Measurements from ENCODE around the gene GRIN3A.
A peak's percentile ranks its signal among the peaks of the same experiment; 100 is the strongest.

The GRIN3A gene

DNA sequence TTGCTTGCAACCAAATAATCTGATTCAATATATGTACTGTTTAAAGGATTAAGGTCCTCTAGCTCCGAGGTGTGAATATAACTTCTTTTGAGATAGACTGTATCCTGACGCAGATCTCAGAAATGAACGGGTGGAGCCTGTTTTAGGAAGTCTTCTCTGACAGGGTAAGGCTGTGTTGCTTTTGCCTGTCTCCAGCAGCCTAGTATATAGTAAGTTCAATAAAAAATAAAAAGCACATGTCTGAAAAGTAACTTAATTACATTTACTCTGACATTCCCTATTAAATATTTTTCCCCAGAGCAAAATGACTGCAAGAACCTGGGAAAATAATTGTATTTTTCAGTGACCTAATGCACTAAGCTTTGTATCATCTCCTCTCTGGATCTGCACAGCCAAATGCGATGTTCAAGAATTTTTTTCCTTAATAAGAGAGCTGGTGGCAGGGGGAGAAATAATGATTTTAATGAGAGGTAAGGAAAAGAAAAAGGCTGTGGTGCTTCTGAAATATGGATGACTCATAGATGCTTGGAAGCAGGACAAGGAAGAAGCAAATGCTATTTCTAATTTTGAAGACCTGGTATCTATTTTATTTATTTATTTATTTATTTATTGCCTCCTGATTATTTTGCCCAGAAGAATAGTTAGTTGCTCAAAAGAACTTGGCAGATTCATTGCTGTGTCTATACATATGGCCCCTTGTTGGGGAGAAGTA, 151.0 kb downstream of the GRIN3A start:
- Histone ChIP-seq H3K27ac (no peak overlapping the region), H3K27me3 (peaks cover 16% of the 10 kb centered on the region), H3K36me3 (no peaks in the 10 kb centered on the region), H3K9me3 (no peaks in the 10 kb centered on the region), H3K4me1 (ENCODE audit: control insufficient read depth in 1 of 2, insufficient read depth in 1 of 2, low read depth in 1 of 2, low read length in 1 of 2) (peaks cover 6 to 16% of the 10 kb centered on the region in 2 experiments), H3K4me3 (ENCODE audit: low read depth in 1 of 2, low read length in 1 of 2) (no peak overlapping the region)
- TF ChIP-seq, protein P1, sequence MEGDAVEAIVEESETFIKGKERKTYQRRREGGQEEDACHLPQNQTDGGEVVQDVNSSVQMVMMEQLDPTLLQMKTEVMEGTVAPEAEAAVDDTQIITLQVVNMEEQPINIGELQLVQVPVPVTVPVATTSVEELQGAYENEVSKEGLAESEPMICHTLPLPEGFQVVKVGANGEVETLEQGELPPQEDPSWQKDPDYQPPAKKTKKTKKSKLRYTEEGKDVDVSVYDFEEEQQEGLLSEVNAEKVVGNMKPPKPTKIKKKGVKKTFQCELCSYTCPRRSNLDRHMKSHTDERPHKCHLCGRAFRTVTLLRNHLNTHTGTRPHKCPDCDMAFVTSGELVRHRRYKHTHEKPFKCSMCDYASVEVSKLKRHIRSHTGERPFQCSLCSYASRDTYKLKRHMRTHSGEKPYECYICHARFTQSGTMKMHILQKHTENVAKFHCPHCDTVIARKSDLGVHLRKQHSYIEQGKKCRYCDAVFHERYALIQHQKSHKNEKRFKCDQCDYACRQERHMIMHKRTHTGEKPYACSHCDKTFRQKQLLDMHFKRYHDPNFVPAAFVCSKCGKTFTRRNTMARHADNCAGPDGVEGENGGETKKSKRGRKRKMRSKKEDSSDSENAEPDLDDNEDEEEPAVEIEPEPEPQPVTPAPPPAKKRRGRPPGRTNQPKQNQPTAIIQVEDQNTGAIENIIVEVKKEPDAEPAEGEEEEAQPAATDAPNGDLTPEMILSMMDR (IDR thresholded peaks at IDR 0.05), result no peak

DNA sequence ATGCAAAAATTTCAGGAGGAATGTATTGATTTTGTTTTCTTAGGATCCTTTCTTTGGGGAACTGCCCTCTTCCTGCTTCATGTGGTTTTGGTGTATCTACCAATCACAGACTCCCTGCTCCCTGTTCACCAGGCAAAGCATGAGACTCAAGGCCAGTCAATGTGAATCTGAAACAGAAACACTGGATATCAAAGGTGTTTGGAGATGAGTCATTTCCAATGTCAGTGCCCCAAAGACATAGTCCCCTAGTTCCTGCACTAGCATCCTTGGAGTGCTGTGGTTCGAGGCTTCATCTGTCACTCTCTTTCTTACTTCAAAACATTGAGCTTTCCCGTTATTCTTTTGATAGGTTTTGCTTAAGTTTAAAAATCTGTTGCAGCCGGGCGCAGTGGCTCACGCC, 151.8 kb downstream of the GRIN3A start:
- H3K36me3 ChIP-seq, result no peaks in the 10 kb centered on the region
- H3K27me3 ChIP-seq, result peaks cover 9% of the 10 kb centered on the region
- no peaks in the 10 kb centered on the region for H3K9me3 ChIP-seq
- no peak overlapping the region for H3K4me3 ChIP-seq (ENCODE audit: low read depth in 1 of 2, low read length in 1 of 2)
- peak overlapping the region; percentile 80 for H3K27ac ChIP-seq
- H3K4me1 ChIP-seq (ENCODE audit: control insufficient read depth in 1 of 2, insufficient read depth in 1 of 2, low read depth in 1 of 2, low read length in 1 of 2), result peaks cover 6 to 16% of the 10 kb centered on the region in 2 experiments
- TF ChIP-seq, protein P1 (IDR thresholded peaks at IDR 0.05), result no peak

DNA sequence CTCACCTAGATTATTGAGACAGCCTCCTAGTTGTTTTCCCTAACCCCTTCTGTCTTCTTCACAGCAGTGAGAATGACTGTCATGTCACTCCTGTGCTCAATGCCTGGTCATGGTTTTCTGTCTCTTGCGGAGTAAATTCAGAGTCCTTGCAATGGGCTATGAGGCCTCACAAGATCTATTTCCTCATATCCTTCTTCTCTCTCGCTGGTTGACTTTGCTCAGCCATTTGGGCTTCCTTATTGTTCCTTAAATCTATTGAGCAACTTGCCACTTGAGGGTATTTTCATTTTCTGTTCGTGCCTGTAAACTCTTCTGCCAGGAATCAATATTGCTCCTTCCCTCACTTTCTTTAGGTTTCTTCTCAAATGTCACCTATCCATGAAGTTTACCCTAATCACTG, 152.7 kb downstream of the GRIN3A start:
- H3K36me3 ChIP-seq, result no peaks in the 10 kb centered on the region
- H3K27ac ChIP-seq, result peak overlapping the region; percentile 80
- no peaks in the 10 kb centered on the region for H3K27me3 ChIP-seq
- H3K4me3 ChIP-seq (ENCODE audit: low read depth in 1 of 2, low read length in 1 of 2), result peak overlapping the region; percentile 2 to 7
- H3K9me3 ChIP-seq, result no peaks in the 10 kb centered on the region
- H3K4me1 ChIP-seq (ENCODE audit: control insufficient read depth in 1 of 2, insufficient read depth in 1 of 2, low read depth in 1 of 2, low read length in 1 of 2), result peaks cover 6 to 16% of the 10 kb centered on the region in 2 experiments
- TF ChIP-seq, protein P1 (IDR thresholded peaks at IDR 0.05), result no peak

DNA sequence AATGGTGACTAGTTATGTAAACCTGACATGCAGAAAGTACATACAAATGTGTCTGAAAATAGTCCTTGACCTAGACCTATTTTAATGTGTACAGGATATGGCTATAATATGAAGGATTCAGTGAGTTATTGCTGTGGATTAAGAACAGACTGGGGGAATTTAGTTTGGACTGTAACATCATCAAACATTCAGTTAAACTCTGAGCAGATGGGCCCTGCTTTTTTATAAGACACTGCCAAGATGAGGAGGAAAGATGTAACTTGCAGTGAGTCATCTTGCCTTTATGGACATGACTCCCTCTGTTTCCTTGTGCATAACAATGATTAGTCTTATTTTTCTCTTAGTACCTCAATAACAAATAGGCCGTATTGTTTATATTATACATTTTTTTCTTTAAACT, 155.9 kb downstream of the GRIN3A start:
- TF ChIP-seq, protein P1 (IDR thresholded peaks at IDR 0.05), result no peak
- peaks cover 6 to 23% of the 10 kb centered on the region in 2 experiments for H3K4me1 ChIP-seq (ENCODE audit: control insufficient read depth in 1 of 2, insufficient read depth in 1 of 2, low read depth in 1 of 2, low read length in 1 of 2)
- H3K9me3 ChIP-seq, result no peaks in the 10 kb centered on the region
- no peaks in the 10 kb centered on the region for H3K36me3 ChIP-seq
- no peak overlapping the region for H3K27ac ChIP-seq
- no peaks in the 10 kb centered on the region for H3K27me3 ChIP-seq
- H3K4me3 ChIP-seq (ENCODE audit: low read depth in 1 of 2, low read length in 1 of 2), result no peak overlapping the region

- no peaks in the 10 kb centered on the region for H3K36me3 ChIP-seq
- H3K9me3 ChIP-seq, result no peaks in the 10 kb centered on the region
- H3K27me3 ChIP-seq, result no peaks in the 10 kb centered on the region
- H3K4me1 ChIP-seq (ENCODE audit: control insufficient read depth in 1 of 2, insufficient read depth in 1 of 2, low read depth in 1 of 2, low read length in 1 of 2), result peaks cover 0 to 7% of the 10 kb centered on the region in 2 experiments
- H3K4me3 ChIP-seq (ENCODE audit: low read depth in 1 of 2, low read length in 1 of 2), result no peak overlapping the region
- no peak overlapping the region for H3K27ac ChIP-seq
- TF ChIP-seq, protein P1 (IDR thresholded peaks at IDR 0.05), result no peak
These were observed 158.5 kb downstream of the GRIN3A start for GRCh38 chr9:101579711-101580545.

Measured in neutrophil (primary cell).